ENCODE results near the gene PDPN. TPM values are rescaled to one million over a fixed set of nuclear protein-coding genes. Genes with fewer than 3 reads are reported as not detected.

The PDPN gene
- total and polyA plus RNA-seq, 2 experiments from 2014 or later = 67.3 to 82.8 TPM

GRCh38 chr1:13546791-13547190, 36.8 kb upstream of the PDPN start:
- no peak overlapping the region for H2AFZ ChIP-seq
- Mint-ChIP-seq H3K9me3 (no peaks in the 10 kb centered on the region), H3K27ac (no peak overlapping the region), H3K4me1 (peaks cover 8% of the 10 kb centered on the region), H3K27me3 (ENCODE audit: insufficient read depth, low read depth, poor library complexity) (peaks cover 2% of the 10 kb centered on the region), H3K36me3 (ENCODE audit: low read depth) (no peaks in the 10 kb centered on the region), H3K4me3 (no peak overlapping the region)
- H3K4me1 ChIP-seq (ENCODE audit: insufficient read depth) = no peaks in the 10 kb centered on the region
- no peak overlapping the region for H3K27ac ChIP-seq (ENCODE audit: low read depth)
- DNase-seq (ENCODE audit: low spot score) = no peak
- H3K4me2 ChIP-seq = no peak overlapping the region
- H3K27me3 ChIP-seq (ENCODE audit: insufficient read depth) = no peaks in the 10 kb centered on the region
- no peaks in the 10 kb centered on the region for H3F3A ChIP-seq (replicated peaks; ENCODE audit: low read depth)
- H3K79me2 ChIP-seq (replicated peaks; ENCODE audit: insufficient read depth) = no peaks in the 10 kb centered on the region
- H3K4me3 ChIP-seq = no peak overlapping the region
- H4K20me1 ChIP-seq (replicated peaks; ENCODE audit: insufficient read depth) = no peaks in the 10 kb centered on the region
- ATAC-seq = no peak
- H3K36me3 ChIP-seq (ENCODE audit: insufficient read depth) = no peaks in the 10 kb centered on the region; the same call in 1 of the 2 replicates
- TF ChIP-seq ZNF114 (CRISPR knock-in tag; IDR thresholded peaks at IDR 0.05) = no peak
- TF ChIP-seq REST (IDR thresholded peaks at IDR 0.05; ENCODE audit: unreplicated experiment) = no peak
- TF ChIP-seq STAT1 (IDR thresholded peaks at IDR 0.05; ENCODE audit: unreplicated experiment) = no peak
- no peak for TF ChIP-seq EZH2phosphoT487 (IDR thresholded peaks at IDR 0.05; ENCODE audit: unreplicated experiment)
- no peak for TF ChIP-seq NANOG (IDR thresholded peaks at IDR 0.05; ENCODE audit: borderline replicate concordance)
- no peak for TF ChIP-seq ZNF331 (CRISPR knock-in tag; IDR thresholded peaks at IDR 0.05; ENCODE audit: low read depth)
- no peak for TF ChIP-seq ZNF462 (CRISPR knock-in tag; IDR thresholded peaks at IDR 0.05)
- TF ChIP-seq POLR2AphosphoS5 (IDR thresholded peaks at IDR 0.05; ENCODE audit: low read depth) = no peak
- TF ChIP-seq CREB1 (CRISPR knock-in tag; IDR thresholded peaks at IDR 0.05; ENCODE audit: low read depth) = no peak
- TF ChIP-seq EZH2 (IDR thresholded peaks at IDR 0.05; ENCODE audit: low read depth, unreplicated experiment) = no peak
- TF ChIP-seq CTCF (conservative IDR thresholded peaks at IDR 0.05; ENCODE audit: low read depth in 2 of 2) = no peak
- H3K9me2 ChIP-seq (ENCODE audit: insufficient read depth) = no peaks in the 10 kb centered on the region

Measured in GM23338 (cell line).